ENCODE results near the gene GDF7.

GDF7 gene

GRCh38 chr2:20671736-20672080 is 4.8 kb downstream of the GDF7 start:
- Histone ChIP-seq H3K4me3 (ENCODE audit: low read length) (no peak overlapping the region), H3K36me3 (ENCODE audit: insufficient read depth, low read length) (peaks cover 3% of the 10 kb centered on the region), H2AFZ (ENCODE audit: low read depth, low read length) (no peak overlapping the region), H3K27me3 (ENCODE audit: insufficient read depth, low read length) (peaks cover 6% of the 10 kb centered on the region), H3K4me1 (ENCODE audit: insufficient read depth, low read length) (peaks cover 12% of the 10 kb centered on the region), H3K9me3 (ENCODE audit: low read length) (peaks cover 4% of the 10 kb centered on the region)

GRCh38 chr2:20672201-20672951 is 5.4 kb downstream of the GDF7 start:
- Histone ChIP-seq H3K36me3 (ENCODE audit: insufficient read depth, low read length) (peaks cover 3% of the 10 kb centered on the region), H2AFZ (ENCODE audit: low read depth, low read length) (no peak overlapping the region), H3K9me3 (ENCODE audit: low read length) (peaks cover 4% of the 10 kb centered on the region), H3K4me3 (ENCODE audit: low read length) (no peak overlapping the region), H3K27me3 (ENCODE audit: insufficient read depth, low read length) (peaks cover 6% of the 10 kb centered on the region), H3K4me1 (ENCODE audit: insufficient read depth, low read length) (peaks cover 12% of the 10 kb centered on the region)

GRCh38 chr2:20673686-20674308 is 6.9 kb downstream of the GDF7 start:
- no peaks in the 10 kb centered on the region for H3K4me1 ChIP-seq (ENCODE audit: insufficient read depth, low read length)
- H3K4me3 ChIP-seq (ENCODE audit: low read length) = no peak overlapping the region
- H3K27me3 ChIP-seq (ENCODE audit: insufficient read depth, low read length) = peaks cover 1% of the 10 kb centered on the region
- H3K9me3 ChIP-seq (ENCODE audit: low read length) = peaks cover 4% of the 10 kb centered on the region
- H2AFZ ChIP-seq (ENCODE audit: low read depth, low read length) = no peak overlapping the region
- peaks cover 5% of the 10 kb centered on the region for H3K36me3 ChIP-seq (ENCODE audit: insufficient read depth, low read length)

GRCh38 chr2:20674309-20674965 is 7.5 kb downstream of the GDF7 start:
- Histone ChIP-seq H3K4me1 (ENCODE audit: insufficient read depth, low read length) (no peaks in the 10 kb centered on the region), H3K9me3 (ENCODE audit: low read length) (peaks cover 4% of the 10 kb centered on the region), H3K4me3 (ENCODE audit: low read length) (no peak overlapping the region), H2AFZ (ENCODE audit: low read depth, low read length) (no peak overlapping the region), H3K36me3 (ENCODE audit: insufficient read depth, low read length) (peaks cover 7% of the 10 kb centered on the region), H3K27me3 (ENCODE audit: insufficient read depth, low read length) (no peaks in the 10 kb centered on the region)

GRCh38 chr2:20674974-20675679 is 8.2 kb downstream of the GDF7 start:
- Histone ChIP-seq H3K36me3 (ENCODE audit: insufficient read depth, low read length) (peaks cover 7% of the 10 kb centered on the region), H3K9me3 (ENCODE audit: low read length) (peaks cover 4% of the 10 kb centered on the region), H2AFZ (ENCODE audit: low read depth, low read length) (no peak overlapping the region), H3K4me3 (ENCODE audit: low read length) (no peak overlapping the region), H3K4me1 (ENCODE audit: insufficient read depth, low read length) (no peaks in the 10 kb centered on the region), H3K27me3 (ENCODE audit: insufficient read depth, low read length) (no peaks in the 10 kb centered on the region)

GRCh38 chr2:20675701-20676352 is 8.9 kb downstream of the GDF7 start:
- H3K9me3 ChIP-seq (ENCODE audit: low read length) = peaks cover 4% of the 10 kb centered on the region
- H3K4me1 ChIP-seq (ENCODE audit: insufficient read depth, low read length) = no peaks in the 10 kb centered on the region
- no peaks in the 10 kb centered on the region for H3K27me3 ChIP-seq (ENCODE audit: insufficient read depth, low read length)

GRCh38 chr2:20676353-20677215 is 9.6 kb downstream of the GDF7 start:
- no peaks in the 10 kb centered on the region for H3K4me1 ChIP-seq (ENCODE audit: insufficient read depth, low read length)
- H3K36me3 ChIP-seq (ENCODE audit: insufficient read depth, low read length) = peaks cover 9% of the 10 kb centered on the region
- H2AFZ ChIP-seq (ENCODE audit: low read depth, low read length) = no peak overlapping the region
- no peaks in the 10 kb centered on the region for H3K9me3 ChIP-seq (ENCODE audit: low read length)
- H3K4me3 ChIP-seq (ENCODE audit: low read length) = no peak overlapping the region
- H3K27me3 ChIP-seq (ENCODE audit: insufficient read depth, low read length) = no peaks in the 10 kb centered on the region

More at GRCh38 chr2:20675701-20676352, 8.9 kb downstream of the GDF7 start:
- H3K4me3 ChIP-seq (ENCODE audit: low read length) = no peak overlapping the region
- no peak overlapping the region for H2AFZ ChIP-seq (ENCODE audit: low read depth, low read length)
- H3K36me3 ChIP-seq (ENCODE audit: insufficient read depth, low read length) = peaks cover 12% of the 10 kb centered on the region

- Histone ChIP-seq H2AFZ (ENCODE audit: low read depth, low read length) (no peak overlapping the region), H3K9me3 (ENCODE audit: low read length) (no peaks in the 10 kb centered on the region), H3K4me3 (ENCODE audit: low read length) (no peak overlapping the region), H3K27me3 (ENCODE audit: insufficient read depth, low read length) (no peaks in the 10 kb centered on the region), H3K36me3 (ENCODE audit: insufficient read depth, low read length) (peaks cover 16% of the 10 kb centered on the region), H3K4me1 (ENCODE audit: insufficient read depth, low read length) (no peaks in the 10 kb centered on the region)
These were observed 10.5 kb downstream of the GDF7 start for GRCh38 chr2:20677301-20678085.

GRCh38 chr2:20678086-20678395 is 11.1 kb downstream of the GDF7 start:
- Histone ChIP-seq H3K27me3 (ENCODE audit: insufficient read depth, low read length) (no peaks in the 10 kb centered on the region), H2AFZ (ENCODE audit: low read depth, low read length) (no peak overlapping the region), H3K36me3 (ENCODE audit: insufficient read depth, low read length) (peaks cover 21% of the 10 kb centered on the region), H3K9me3 (ENCODE audit: low read length) (no peaks in the 10 kb centered on the region), H3K4me3 (ENCODE audit: low read length) (no peak overlapping the region), H3K4me1 (ENCODE audit: insufficient read depth, low read length) (no peaks in the 10 kb centered on the region)

GRCh38 chr2:20678780-20679179 is 11.8 kb downstream of the GDF7 start:
- H3K4me3 ChIP-seq (ENCODE audit: low read length) = no peak overlapping the region
- H3K4me1 ChIP-seq (ENCODE audit: insufficient read depth, low read length) = no peaks in the 10 kb centered on the region
- H3K27me3 ChIP-seq (ENCODE audit: insufficient read depth, low read length) = no peaks in the 10 kb centered on the region
- H3K9me3 ChIP-seq (ENCODE audit: low read length) = no peaks in the 10 kb centered on the region
- peaks cover 27% of the 10 kb centered on the region for H3K36me3 ChIP-seq (ENCODE audit: insufficient read depth, low read length)
- H2AFZ ChIP-seq (ENCODE audit: low read depth, low read length) = no peak overlapping the region

- Histone ChIP-seq H3K9me3 (ENCODE audit: low read length) (no peaks in the 10 kb centered on the region), H3K27me3 (ENCODE audit: insufficient read depth, low read length) (no peaks in the 10 kb centered on the region), H3K36me3 (ENCODE audit: insufficient read depth, low read length) (peaks cover 35% of the 10 kb centered on the region), H3K4me3 (ENCODE audit: low read length) (no peak overlapping the region), H2AFZ (ENCODE audit: low read depth, low read length) (no peak overlapping the region), H3K4me1 (ENCODE audit: insufficient read depth, low read length) (no peaks in the 10 kb centered on the region)
These were observed 13.9 kb downstream of the GDF7 start for GRCh38 chr2:20680744-20681375.

Measured in neuron (in vitro differentiated cells).